ENCODE results near the gene MRAP.
A peak's percentile ranks its signal among the peaks of the same experiment; 100 is the strongest.

The MRAP gene

DNA sequence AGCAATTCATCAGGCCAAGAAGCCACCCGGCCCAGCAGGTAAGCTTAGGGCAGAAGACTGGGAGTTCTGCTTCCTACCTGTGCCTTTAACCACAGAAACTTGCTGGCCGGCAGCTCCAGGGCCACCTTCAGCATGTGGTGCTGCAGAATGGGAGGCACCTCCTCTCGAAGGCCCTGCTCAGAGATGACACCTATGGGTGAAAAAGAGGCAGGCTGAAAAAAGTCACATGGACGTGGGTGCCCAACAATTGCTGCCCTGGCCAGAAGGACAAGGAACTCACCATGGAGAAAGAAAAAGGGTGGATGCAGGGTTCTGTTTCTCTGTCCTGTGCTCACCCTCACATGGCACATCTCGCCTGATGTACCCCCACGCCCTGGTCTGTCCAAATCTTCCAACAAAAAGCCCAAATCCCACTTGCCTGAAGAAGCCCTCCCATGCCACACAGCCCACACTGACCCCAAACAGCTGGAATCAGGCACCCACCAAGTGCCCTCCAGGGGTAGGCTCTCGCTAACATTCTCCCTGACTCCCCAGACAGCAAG, 61.1 kb downstream of the MRAP start:
- TF ChIP-seq, protein P1, sequence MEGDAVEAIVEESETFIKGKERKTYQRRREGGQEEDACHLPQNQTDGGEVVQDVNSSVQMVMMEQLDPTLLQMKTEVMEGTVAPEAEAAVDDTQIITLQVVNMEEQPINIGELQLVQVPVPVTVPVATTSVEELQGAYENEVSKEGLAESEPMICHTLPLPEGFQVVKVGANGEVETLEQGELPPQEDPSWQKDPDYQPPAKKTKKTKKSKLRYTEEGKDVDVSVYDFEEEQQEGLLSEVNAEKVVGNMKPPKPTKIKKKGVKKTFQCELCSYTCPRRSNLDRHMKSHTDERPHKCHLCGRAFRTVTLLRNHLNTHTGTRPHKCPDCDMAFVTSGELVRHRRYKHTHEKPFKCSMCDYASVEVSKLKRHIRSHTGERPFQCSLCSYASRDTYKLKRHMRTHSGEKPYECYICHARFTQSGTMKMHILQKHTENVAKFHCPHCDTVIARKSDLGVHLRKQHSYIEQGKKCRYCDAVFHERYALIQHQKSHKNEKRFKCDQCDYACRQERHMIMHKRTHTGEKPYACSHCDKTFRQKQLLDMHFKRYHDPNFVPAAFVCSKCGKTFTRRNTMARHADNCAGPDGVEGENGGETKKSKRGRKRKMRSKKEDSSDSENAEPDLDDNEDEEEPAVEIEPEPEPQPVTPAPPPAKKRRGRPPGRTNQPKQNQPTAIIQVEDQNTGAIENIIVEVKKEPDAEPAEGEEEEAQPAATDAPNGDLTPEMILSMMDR (IDR thresholded peaks at IDR 0.05; ENCODE audit: low read depth, low read length, missing control alignments), result peak; percentile 53
- no peaks in the 10 kb centered on the region for H3K27me3 ChIP-seq (replicated peaks)
- no peak overlapping the region for H3K27ac ChIP-seq
- H3K36me3 ChIP-seq (replicated peaks), result peaks cover 79% of the 10 kb centered on the region
- DNase-seq, result no peak
- in situ Hi-C loops (cut with HindIII; ENCODE audit: low pct_ligation_motif_present, low sequenced_read_pairs), result no loop called here
- no peak overlapping the region for H3K4me3 ChIP-seq (ENCODE audit: low read depth, low read length)

- Histone ChIP-seq H3K27ac (no peak overlapping the region), H3K4me3 (ENCODE audit: low read depth, low read length) (no peak overlapping the region), H3K27me3 (replicated peaks) (no peaks in the 10 kb centered on the region), H3K36me3 (replicated peaks) (peaks cover 79% of the 10 kb centered on the region)
- no peak for DNase-seq
- in situ Hi-C loops (cut with HindIII; ENCODE audit: low pct_ligation_motif_present, low sequenced_read_pairs), result no loop called here
- TF ChIP-seq, protein P1 (IDR thresholded peaks at IDR 0.05; ENCODE audit: low read depth, low read length, missing control alignments), result no peak
Observed at GRCh38 chr21:32360401-32360975, 61.8 kb downstream of the MRAP start.

All from brain microvascular endothelial cell (primary cell).